Mesenchymal stem cell (in vitro differentiated cells and primary cell): ENCODE measurements around the gene SC5D.

ENCODE experiments used
- DNase-seq: peaks from one replicate; pipeline ENCODE4 v3.0.0-alpha.2; 2013
- H2AFZ ChIP-seq: one replicate; pipeline ENCODE4 v1.6.1; 2013; ENCODE audit warnings: low read depth, mild to moderate bottlenecking, control low read depth, inconsistent platforms, low read length, moderate library complexity
- H2AK5ac ChIP-seq: 2 replicates; pipeline ENCODE4 v1.6.1; 2013; ENCODE audit warnings: low read length, moderate library complexity, mild to moderate bottlenecking, inconsistent platforms; ENCODE audit not compliant: severe bottlenecking
- H2BK120ac ChIP-seq: one replicate; pipeline ENCODE4 v1.6.1; 2013; ENCODE audit warnings: low read depth, mild to moderate bottlenecking, inconsistent platforms, low read length, moderate library complexity
- H2BK12ac ChIP-seq, 2 experiments: one replicate each; pipeline ENCODE4 v1.6.1; 2013; ENCODE audit warnings: inconsistent platforms in 2 of 2, low read length in 2 of 2, mild to moderate bottlenecking in 2 of 2, moderate library complexity in 2 of 2, control low read depth in 1 of 2
- H2BK15ac ChIP-seq: one replicate; pipeline ENCODE4 v1.6.1; 2013; ENCODE audit warnings: mild to moderate bottlenecking, low read depth, inconsistent platforms; ENCODE audit not compliant: poor library complexity, severe bottlenecking
- H2BK5ac ChIP-seq: 2 replicates; pipeline ENCODE4 v1.6.1; 2013; ENCODE audit warnings: low read depth, mild to moderate bottlenecking, low read length, control low read depth, inconsistent platforms; ENCODE audit not compliant: poor library complexity, severe bottlenecking
- H3K14ac ChIP-seq, 2 experiments: one replicate each; pipeline ENCODE4 v1.6.1; 2013; ENCODE audit warnings: inconsistent platforms in 2 of 2, low read length in 2 of 2, control low read depth in 1 of 2, mild to moderate bottlenecking in 1 of 2, moderate library complexity in 1 of 2
- H3K18ac ChIP-seq, 2 experiments: one replicate each; pipeline ENCODE4 v1.6.1; 2013; ENCODE audit warnings: inconsistent platforms in 2 of 2, low read length in 2 of 2, control low read depth in 1 of 2, low read depth in 1 of 2, mild to moderate bottlenecking in 1 of 2
- H3K23ac ChIP-seq, 2 experiments: one replicate each; pipeline ENCODE4 v1.6.1; 2013; ENCODE audit warnings: inconsistent platforms in 2 of 2, low read length in 2 of 2, mild to moderate bottlenecking in 2 of 2, moderate library complexity in 2 of 2, control low read depth in 1 of 2
- H3K27ac ChIP-seq: 2 replicates; pipeline ENCODE4 v1.5.1; 2013; ENCODE audit warnings: mild to moderate bottlenecking, moderate library complexity, low read length, control low read depth, inconsistent platforms; ENCODE audit not compliant: poor library complexity, severe bottlenecking
- H3K27me3 ChIP-seq, 2 experiments: 2 replicates each; pipeline versions ENCODE4 v1.6.1 to v1.7.0; 2013; ENCODE audit warnings: low read length in 2 of 2, mild to moderate bottlenecking in 2 of 2, moderate library complexity in 2 of 2, control low read depth in 1 of 2, inconsistent platforms in 1 of 2; ENCODE audit not compliant: control insufficient read depth in 1 of 2, insufficient read depth in 1 of 2
- H3K36me3 ChIP-seq, 2 experiments: 2 replicates each; pipeline versions ENCODE4 v1.6.1 to v1.7.0; 2013; ENCODE audit warnings: low read length in 2 of 2, control low read depth in 1 of 2, inconsistent platforms in 1 of 2, low read depth in 1 of 2, mild to moderate bottlenecking in 1 of 2; ENCODE audit not compliant: insufficient read depth in 2 of 2, control insufficient read depth in 1 of 2
- H3K4ac ChIP-seq, 2 experiments: one replicate each; pipeline ENCODE4 v1.6.1; 2013; ENCODE audit warnings: inconsistent platforms in 2 of 2, low read length in 2 of 2, mild to moderate bottlenecking in 2 of 2, moderate library complexity in 2 of 2, control low read depth in 1 of 2, low read depth in 1 of 2
- H3K4me1 ChIP-seq: 2 replicates; pipeline ENCODE4 v1.6.1; 2013; ENCODE audit warnings: low read depth, low read length, control low read depth; ENCODE audit not compliant: control insufficient read depth, insufficient read depth
- H3K4me2 ChIP-seq: 2 replicates; pipeline ENCODE4 v1.6.1; 2013; ENCODE audit warnings: low read length, mild to moderate bottlenecking, inconsistent platforms; ENCODE audit not compliant: poor library complexity, severe bottlenecking
- H3K4me3 ChIP-seq, 2 experiments: 2 replicates each; pipeline versions ENCODE4 v1.5.1 to v1.7.0; 2013; ENCODE audit warnings: low read length in 2 of 2, mild to moderate bottlenecking in 2 of 2, control low read depth in 1 of 2, low read depth in 1 of 2; ENCODE audit not compliant: insufficient read depth in 1 of 2
- H3K79me1 ChIP-seq: replicated peaks from 2 replicates; pipeline ENCODE4 v1.6.1; 2013; ENCODE audit warnings: mild to moderate bottlenecking, control low read depth, low read length, inconsistent platforms; ENCODE audit not compliant: poor library complexity, severe bottlenecking
- H3K9ac ChIP-seq: 2 replicates; pipeline ENCODE4 v1.7.0; 2013; ENCODE audit warnings: mild to moderate bottlenecking, low read length, moderate library complexity
- H3K9me3 ChIP-seq: 2 replicates; pipeline ENCODE4 v1.7.0; 2013; ENCODE audit warnings: mild to moderate bottlenecking, low read length; ENCODE audit not compliant: control insufficient read depth
- H4K8ac ChIP-seq: one replicate; pipeline ENCODE4 v1.6.1; 2013; ENCODE audit warnings: inconsistent platforms, mild to moderate bottlenecking, low read length, moderate library complexity
- H4K91ac ChIP-seq: one replicate; pipeline ENCODE4 v1.6.1; 2013; ENCODE audit warnings: mild to moderate bottlenecking, low read length, inconsistent platforms
- WGBS: methylation state at CpG from one replicate; pipeline ENCODE4 v1.1.7; 2013; ENCODE audit warnings: mixed read lengths; 5-methylcytosine and 5-hydroxymethylcytosine counted together

The SC5D gene

DNA sequence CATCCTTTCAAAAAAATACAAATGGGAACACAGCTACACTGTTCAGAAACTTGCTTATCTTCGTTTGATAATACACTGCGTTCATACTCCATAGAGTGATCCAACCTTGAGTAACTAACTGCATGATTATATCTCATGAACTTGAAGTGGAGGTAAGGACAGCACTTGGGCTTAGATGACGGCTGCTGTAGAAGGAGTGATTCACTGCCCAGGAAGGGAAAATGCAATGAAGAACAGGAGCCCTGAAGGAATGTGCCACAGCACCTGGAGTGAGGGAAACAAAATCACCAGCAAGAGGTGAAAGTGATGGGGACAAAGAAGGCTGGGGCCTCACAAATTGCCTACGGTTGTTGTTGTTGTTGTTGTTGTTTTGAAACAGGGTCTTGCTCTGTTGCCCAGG lies 44.1 kb upstream of the SC5D start:
- Histone ChIP-seq H3K9me3 (no peaks in the 10 kb centered on the region), H2BK5ac (no peak overlapping the region), H3K4ac (no peak overlapping the region), H2BK12ac (no peak overlapping the region), H3K23ac (no peak overlapping the region), H3K27me3 (peaks cover 0 to 15% of the 10 kb centered on the region in 2 experiments), H3K4me2 (no peak overlapping the region), H2BK120ac (no peak overlapping the region), H3K79me1 (no peaks in the 10 kb centered on the region), H3K9ac (no peak overlapping the region), H3K27ac (no peak overlapping the region), H3K4me3 (no peak overlapping the region), H4K8ac (no peak overlapping the region), H4K91ac (no peak overlapping the region), H3K4me1 (no peaks in the 10 kb centered on the region), H3K14ac (no peak overlapping the region), H3K36me3 (no peaks in the 10 kb centered on the region), H2BK15ac (no peak overlapping the region), H3K18ac (no peak overlapping the region), H2AFZ (no peak overlapping the region), H2AK5ac (no peak overlapping the region)
- WGBS, result 77% methylated on average over 2 of the region's 4 CpGs
- no peak for DNase-seq

DNA sequence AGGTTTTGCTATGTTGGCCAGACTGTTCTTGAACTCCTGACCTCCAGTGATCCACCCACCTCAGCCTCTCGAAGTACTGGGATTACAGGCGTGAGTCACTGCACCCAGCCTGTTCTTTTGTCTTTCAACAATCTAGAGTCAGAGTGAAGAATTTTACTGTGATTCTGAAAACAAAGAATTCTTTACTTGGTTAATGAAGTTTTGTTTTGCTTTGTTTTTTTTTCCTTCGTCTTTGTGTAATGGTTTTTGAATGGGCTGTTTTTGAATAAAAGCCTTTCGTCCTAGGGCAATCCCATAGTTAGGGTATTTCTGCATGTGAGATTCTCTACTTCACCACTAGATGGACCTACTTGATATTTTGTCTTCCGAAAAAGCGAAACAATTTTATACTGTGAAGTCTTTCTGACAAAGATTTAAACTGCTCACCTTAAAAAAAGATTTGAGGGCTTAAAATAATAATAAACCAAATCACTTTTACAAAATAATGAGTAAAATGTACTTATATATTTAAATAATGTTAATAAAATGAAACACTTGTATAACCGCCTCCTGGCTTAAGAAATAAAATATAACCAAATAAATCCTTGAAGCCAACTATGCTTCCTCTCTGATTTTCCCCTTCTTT lies 43.4 kb upstream of the SC5D start:
- no peak overlapping the region for H3K18ac ChIP-seq
- no peak overlapping the region for H3K23ac ChIP-seq
- no peak overlapping the region for H3K4ac ChIP-seq
- H3K9ac ChIP-seq, result peak overlapping the region; percentile 2
- no peak overlapping the region for H4K8ac ChIP-seq
- H2AK5ac ChIP-seq, result no peak overlapping the region
- H2BK15ac ChIP-seq, result no peak overlapping the region
- H3K36me3 ChIP-seq, result no peaks in the 10 kb centered on the region
- no peak overlapping the region for H3K4me3 ChIP-seq
- no peak overlapping the region for H2BK5ac ChIP-seq
- peak; percentile 61 for DNase-seq
- peaks cover 0 to 15% of the 10 kb centered on the region in 2 experiments for H3K27me3 ChIP-seq
- no peak overlapping the region for H3K14ac ChIP-seq
- H2BK12ac ChIP-seq, result no peak overlapping the region
- no peak overlapping the region for H3K4me2 ChIP-seq
- WGBS, result 10% methylated on average over 2 of the region's 7 CpGs
- H3K79me1 ChIP-seq, result no peaks in the 10 kb centered on the region
- H4K91ac ChIP-seq, result no peak overlapping the region
- no peak overlapping the region for H3K27ac ChIP-seq
- H2AFZ ChIP-seq, result no peak overlapping the region
- H3K4me1 ChIP-seq, result no peaks in the 10 kb centered on the region
- H3K9me3 ChIP-seq, result no peaks in the 10 kb centered on the region
- no peak overlapping the region for H2BK120ac ChIP-seq

DNA sequence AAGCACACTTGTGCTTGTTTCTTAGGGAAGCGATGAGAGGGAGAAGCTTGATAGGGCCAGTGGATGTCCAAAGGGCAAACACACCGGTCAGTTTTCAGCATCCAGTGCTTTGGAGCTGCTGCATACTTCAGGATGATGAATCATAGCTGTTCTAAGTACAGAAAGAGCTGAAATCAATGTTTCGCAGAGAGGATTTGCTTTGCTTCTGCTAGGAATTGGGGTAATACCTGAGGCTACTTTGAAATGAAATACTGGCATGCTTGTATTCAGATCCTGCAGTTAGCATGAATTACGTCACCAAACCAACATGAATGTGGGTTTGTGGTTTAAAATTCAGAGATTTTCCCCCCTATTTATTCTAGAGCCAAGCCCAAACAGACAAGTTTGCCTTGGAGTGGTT lies 41.7 kb upstream of the SC5D start:
- no peak overlapping the region for H3K9ac ChIP-seq
- H2BK12ac ChIP-seq, result no peak overlapping the region
- H3K23ac ChIP-seq, result no peak overlapping the region
- no peaks in the 10 kb centered on the region for H3K79me1 ChIP-seq
- H2BK5ac ChIP-seq, result no peak overlapping the region
- no peak overlapping the region for H2BK120ac ChIP-seq
- no peak overlapping the region for H2AFZ ChIP-seq
- H3K27ac ChIP-seq, result no peak overlapping the region
- no peaks in the 10 kb centered on the region for H3K36me3 ChIP-seq
- H3K18ac ChIP-seq, result no peak overlapping the region
- peaks cover 3 to 15% of the 10 kb centered on the region in 2 experiments for H3K27me3 ChIP-seq
- WGBS, result 90% methylated on average over 4 of the region's 4 CpGs
- no peak overlapping the region for H4K91ac ChIP-seq
- H2BK15ac ChIP-seq, result no peak overlapping the region
- no peak overlapping the region for H4K8ac ChIP-seq
- no peak overlapping the region for H3K14ac ChIP-seq
- no peak overlapping the region for H3K4me3 ChIP-seq
- H3K4me2 ChIP-seq, result no peak overlapping the region
- H2AK5ac ChIP-seq, result no peak overlapping the region
- H3K4ac ChIP-seq, result no peak overlapping the region
- DNase-seq, result no peak
- H3K4me1 ChIP-seq, result no peaks in the 10 kb centered on the region
- H3K9me3 ChIP-seq, result peaks cover 3% of the 10 kb centered on the region

DNA sequence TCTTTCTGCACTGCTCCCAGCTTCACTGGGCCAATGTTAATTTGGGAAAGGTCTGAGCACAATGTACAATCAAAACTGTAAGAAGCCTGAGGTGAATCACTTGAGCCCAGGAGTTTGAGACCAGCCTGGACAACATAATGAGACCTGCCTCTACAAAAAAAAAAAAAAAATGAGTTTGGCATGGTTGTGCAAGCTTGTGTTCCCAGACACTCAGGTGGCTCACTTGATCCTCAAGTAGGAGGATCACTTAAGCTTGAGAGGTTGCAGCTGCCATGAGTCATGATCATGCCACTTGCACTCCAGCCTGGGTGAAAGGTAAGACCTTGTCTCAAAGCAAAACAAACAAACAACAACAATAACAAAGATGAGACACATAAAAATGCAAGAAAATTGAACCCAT lies 38.6 kb upstream of the SC5D start:
- Histone ChIP-seq H2BK15ac (no peak overlapping the region), H3K23ac (no peak overlapping the region), H4K91ac (no peak overlapping the region), H3K79me1 (no peaks in the 10 kb centered on the region), H3K9me3 (peaks cover 3% of the 10 kb centered on the region), H2BK5ac (no peak overlapping the region), H3K4ac (no peak overlapping the region), H3K27ac (no peak overlapping the region), H3K4me3 (no peak overlapping the region), H3K4me2 (no peak overlapping the region), H2BK120ac (no peak overlapping the region), H3K4me1 (no peaks in the 10 kb centered on the region), H2AFZ (no peak overlapping the region), H3K36me3 (no peaks in the 10 kb centered on the region), H3K27me3 (peaks cover 15% of the 10 kb centered on the region in 2 experiments), H2BK12ac (no peak overlapping the region), H3K18ac (no peak overlapping the region), H2AK5ac (no peak overlapping the region), H3K14ac (no peak overlapping the region), H4K8ac (no peak overlapping the region), H3K9ac (no peak overlapping the region)
- no peak for DNase-seq
